ENCODE measurements around the gene ARID2.

- TF ChIP-seq POLR2A (IDR thresholded peaks at IDR 0.05) = no peak
- TF ChIP-seq CTCF (IDR thresholded peaks at IDR 0.05 in 8 of 11, conservative IDR thresholded peaks at IDR 0.05 in 3 of 11) = no peak
- TF ChIP-seq POLR2AphosphoS5 (IDR thresholded peaks at IDR 0.05) = no peak
Measured at GRCh38 chr12:45732250-45732649, 2.7 kb downstream of the ARID2 start.
